ENCODE data around the gene PGM1.

GRCh38 chr1:63678200-63678599 is 85.0 kb downstream of the PGM1 start:
- TF ChIP-seq, protein P1, sequence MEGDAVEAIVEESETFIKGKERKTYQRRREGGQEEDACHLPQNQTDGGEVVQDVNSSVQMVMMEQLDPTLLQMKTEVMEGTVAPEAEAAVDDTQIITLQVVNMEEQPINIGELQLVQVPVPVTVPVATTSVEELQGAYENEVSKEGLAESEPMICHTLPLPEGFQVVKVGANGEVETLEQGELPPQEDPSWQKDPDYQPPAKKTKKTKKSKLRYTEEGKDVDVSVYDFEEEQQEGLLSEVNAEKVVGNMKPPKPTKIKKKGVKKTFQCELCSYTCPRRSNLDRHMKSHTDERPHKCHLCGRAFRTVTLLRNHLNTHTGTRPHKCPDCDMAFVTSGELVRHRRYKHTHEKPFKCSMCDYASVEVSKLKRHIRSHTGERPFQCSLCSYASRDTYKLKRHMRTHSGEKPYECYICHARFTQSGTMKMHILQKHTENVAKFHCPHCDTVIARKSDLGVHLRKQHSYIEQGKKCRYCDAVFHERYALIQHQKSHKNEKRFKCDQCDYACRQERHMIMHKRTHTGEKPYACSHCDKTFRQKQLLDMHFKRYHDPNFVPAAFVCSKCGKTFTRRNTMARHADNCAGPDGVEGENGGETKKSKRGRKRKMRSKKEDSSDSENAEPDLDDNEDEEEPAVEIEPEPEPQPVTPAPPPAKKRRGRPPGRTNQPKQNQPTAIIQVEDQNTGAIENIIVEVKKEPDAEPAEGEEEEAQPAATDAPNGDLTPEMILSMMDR (conservative IDR thresholded peaks at IDR 0.05; ENCODE audit: low read depth, low read length): no peak
- TF ChIP-seq ELK1 (IDR thresholded peaks at IDR 0.05; ENCODE audit: borderline replicate concordance, low read depth, low read length): no peak
- TF ChIP-seq SMC3 (IDR thresholded peaks at IDR 0.05; ENCODE audit: low read depth, low read length): no peak
- TF ChIP-seq MAZ (IDR thresholded peaks at IDR 0.05; ENCODE audit: borderline replicate concordance, low read depth, low read length): no peak
- no peak for TF ChIP-seq USF2 (IDR thresholded peaks at IDR 0.05; ENCODE audit: low read depth, low read length)
- no peak for TF ChIP-seq CEBPB (IDR thresholded peaks at IDR 0.05; ENCODE audit: low read depth, low read length)
- TF ChIP-seq POLR2A (IDR thresholded peaks at IDR 0.05; ENCODE audit: low read depth, low read length): no peak
- TF ChIP-seq MXI1 (IDR thresholded peaks at IDR 0.05; ENCODE audit: borderline replicate concordance, low read depth, low read length): no peak
- TF ChIP-seq RCOR1 (IDR thresholded peaks at IDR 0.05; ENCODE audit: insufficient replicate concordance, low read length): no peak
- no peak for TF ChIP-seq MAFK (IDR thresholded peaks at IDR 0.05; ENCODE audit: low read depth, low read length)
- no peak for TF ChIP-seq RAD21 (IDR thresholded peaks at IDR 0.05; ENCODE audit: low read length)
- no peak for TF ChIP-seq BHLHE40 (IDR thresholded peaks at IDR 0.05; ENCODE audit: low read depth, low read length)

Data from IMR-90 (cell line).